ENCODE measurements around the gene PEDS1.

DNA sequence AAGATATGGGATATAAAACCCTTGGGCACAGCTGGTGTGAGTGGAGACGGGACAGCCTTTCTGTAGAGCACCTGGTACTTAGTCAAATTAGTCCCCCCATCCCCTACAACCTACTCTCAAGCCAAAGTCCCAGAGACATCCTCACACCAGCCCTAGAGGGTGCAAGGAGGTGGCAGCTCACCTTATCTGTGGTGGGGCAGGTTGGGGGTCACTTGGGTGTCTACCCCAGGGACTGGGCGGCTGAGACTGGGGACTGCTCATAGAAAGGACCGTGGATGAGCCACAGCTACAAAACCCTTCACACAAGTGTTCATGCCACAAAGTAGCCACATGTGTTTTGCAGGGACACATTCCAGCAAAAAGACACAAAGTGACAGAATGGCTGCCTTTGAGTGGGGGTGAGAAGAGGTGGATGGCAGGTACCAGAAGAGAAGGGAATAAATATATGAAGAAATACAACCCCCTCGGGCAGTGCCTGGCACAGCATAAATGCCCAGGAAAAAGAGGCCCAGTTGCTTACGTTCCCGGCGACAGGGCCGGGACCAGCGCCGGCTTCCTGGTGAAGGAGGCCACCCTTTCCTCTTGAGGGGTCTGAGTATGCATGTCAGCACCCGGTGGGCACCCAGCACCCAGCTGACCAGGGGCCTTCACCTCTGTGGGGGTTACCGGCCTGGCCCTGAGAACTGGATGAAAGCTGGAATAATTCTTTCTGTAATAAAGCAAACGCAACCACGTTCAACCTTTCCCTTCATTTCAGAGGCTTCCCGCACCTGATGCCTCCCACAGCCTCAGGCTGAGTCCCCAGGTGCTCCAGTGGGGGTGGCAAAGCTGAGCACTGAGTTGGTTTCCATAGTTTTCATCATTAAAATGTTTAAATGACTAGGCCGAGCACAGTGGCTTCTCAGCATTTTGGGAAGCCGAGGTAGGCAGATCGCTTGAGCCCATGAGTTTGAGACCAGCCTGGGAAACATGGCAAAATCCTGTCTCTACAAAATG lies 22.7 kb upstream of the PEDS1 start:
- no peak for TF ChIP-seq POLR2AphosphoS5 (IDR thresholded peaks at IDR 0.05; ENCODE audit: low read depth, low read length)
- TF ChIP-seq REST (IDR thresholded peaks at IDR 0.05; ENCODE audit: insufficient read depth in 1 of 2, low read depth in 2 of 2, low read length in 2 of 2) = no peak
- TF ChIP-seq SIN3A (IDR thresholded peaks at IDR 0.05; ENCODE audit: borderline replicate concordance, insufficient read depth, low read length) = no peak
- TF ChIP-seq TAF1 (IDR thresholded peaks at IDR 0.05; ENCODE audit: borderline replicate concordance, insufficient read depth, low read length) = no peak

Measured in PFSK-1 (cell line).